HL-60 (cell line): ENCODE results near the gene LIME1.
A peak's percentile ranks its signal among the peaks of the same experiment; 100 is the strongest.

Source experiments
- CTCF ChIP-seq: IDR thresholded peaks from one replicate; pipeline ENCODE4 v1.5.1; 2011; ENCODE audit warnings: low read length, control low read depth, inconsistent platforms; ENCODE audit not compliant: insufficient read depth
- GABPA ChIP-seq: IDR thresholded peaks from 2 replicates; pipeline ENCODE4 v1.6.1; 2012; ENCODE audit warnings: low read depth
- POLR2AphosphoS5 ChIP-seq: IDR thresholded peaks from 2 replicates; pipeline ENCODE4 v1.6.1; 2012; ENCODE audit warnings: low read depth
- REST ChIP-seq: IDR thresholded peaks from 2 replicates; pipeline ENCODE4 v1.6.1; 2012; ENCODE audit warnings: low read depth; ENCODE audit not compliant: insufficient replicate concordance

- TF ChIP-seq CTCF (no peak), REST (no peak), POLR2AphosphoS5 (peak; percentile 40; the same call in 1 of the 2 replicates), GABPA (no peak)
These were observed 40.8 kb upstream of the LIME1 start for GRCh38 chr20:63695424-63696305.
